Measurements from ENCODE around the gene TFPI. TPM values are rescaled to one million over a fixed set of nuclear protein-coding genes. Genes with fewer than 3 reads are reported as not detected.

The TFPI gene
- total and polyA plus RNA-seq, 3 donors from 2014 or later: 10.5 to 13.5 (median 10.5) TPM

GRCh38 chr2:187505065-187505672 lies 49.1 kb downstream of the TFPI start:
- TF ChIP-seq POLR2A (IDR thresholded peaks at IDR 0.05) (no peak), CTCF (IDR thresholded peaks at IDR 0.05) (no peak)
- intact Hi-C loops (cut with DNase I; ENCODE audit: low total_unique reads): no loop called here
- no peaks in the 10 kb centered on the region for H3K9me3 ChIP-seq
- 71 to 73% methylated on average over 3 of the region's 3 CpGs for WGBS, 2 donors
- H3K36me3 ChIP-seq (ENCODE audit: low read depth, missing control alignments): no peaks in the 10 kb centered on the region
- H3K27ac ChIP-seq: no peak overlapping the region
- no peaks in the 10 kb centered on the region for H3K4me1 ChIP-seq
- no peak overlapping the region for H3K4me3 ChIP-seq
- no peak for DNase-seq
- no peaks in the 10 kb centered on the region for H3K27me3 ChIP-seq

DNA sequence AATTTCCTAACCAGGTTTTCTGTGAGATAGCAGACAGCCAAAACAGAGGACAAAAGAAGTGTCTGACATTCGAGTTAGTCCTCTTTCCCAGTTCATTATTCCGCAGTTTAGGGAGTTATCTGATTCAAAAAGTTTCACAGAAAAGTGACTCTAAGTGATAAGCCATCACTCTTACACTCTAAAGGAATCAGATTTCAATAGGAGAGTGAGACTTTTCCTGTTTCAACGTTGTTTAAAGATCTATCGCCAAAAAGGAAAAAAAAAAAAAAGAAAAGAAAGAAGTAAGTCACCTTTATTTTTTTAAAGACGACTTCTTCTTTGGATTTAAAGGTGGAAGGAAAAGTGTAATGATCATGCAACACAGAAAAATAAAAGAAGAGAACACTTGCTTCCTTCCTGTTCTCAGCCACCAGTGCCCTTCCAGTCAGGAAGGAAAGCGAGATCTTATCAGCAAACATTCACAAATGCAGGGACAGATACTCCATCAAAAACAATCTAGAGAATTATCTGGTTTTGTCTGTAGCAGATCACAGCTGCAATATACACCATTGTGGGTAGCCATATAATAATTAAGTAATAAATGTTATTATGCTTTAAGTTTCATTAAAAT lies 49.8 kb downstream of the TFPI start:
- Histone ChIP-seq H3K9me3 (no peaks in the 10 kb centered on the region), H3K4me3 (no peak overlapping the region), H3K27ac (no peak overlapping the region), H3K4me1 (no peaks in the 10 kb centered on the region), H3K27me3 (no peaks in the 10 kb centered on the region), H3K36me3 (ENCODE audit: low read depth, missing control alignments) (no peaks in the 10 kb centered on the region)
- DNase-seq: no peak
- TF ChIP-seq CTCF (IDR thresholded peaks at IDR 0.05) (no peak), POLR2A (IDR thresholded peaks at IDR 0.05) (no peak)
- WGBS, 2 donors: 51 to 54% methylated on average over 6 of the region's 6 CpGs
- intact Hi-C loops (cut with DNase I; ENCODE audit: low total_unique reads): no loop called here

- H3K4me3 ChIP-seq: no peak overlapping the region
- DNase-seq: no peak
- H3K27ac ChIP-seq: no peak overlapping the region
- H3K36me3 ChIP-seq (ENCODE audit: low read depth, missing control alignments): no peaks in the 10 kb centered on the region
- no peaks in the 10 kb centered on the region for H3K27me3 ChIP-seq
- intact Hi-C loops (cut with DNase I; ENCODE audit: low total_unique reads): no loop called here
- TF ChIP-seq CTCF (IDR thresholded peaks at IDR 0.05) (no peak), POLR2A (IDR thresholded peaks at IDR 0.05) (no peak)
- WGBS, 2 donors: 67 to 76% methylated on average over 2 of the region's 2 CpGs
- H3K4me1 ChIP-seq: no peaks in the 10 kb centered on the region
- no peaks in the 10 kb centered on the region for H3K9me3 ChIP-seq
Observed at GRCh38 chr2:187503700-187504099, 50.5 kb downstream of the TFPI start.

DNA sequence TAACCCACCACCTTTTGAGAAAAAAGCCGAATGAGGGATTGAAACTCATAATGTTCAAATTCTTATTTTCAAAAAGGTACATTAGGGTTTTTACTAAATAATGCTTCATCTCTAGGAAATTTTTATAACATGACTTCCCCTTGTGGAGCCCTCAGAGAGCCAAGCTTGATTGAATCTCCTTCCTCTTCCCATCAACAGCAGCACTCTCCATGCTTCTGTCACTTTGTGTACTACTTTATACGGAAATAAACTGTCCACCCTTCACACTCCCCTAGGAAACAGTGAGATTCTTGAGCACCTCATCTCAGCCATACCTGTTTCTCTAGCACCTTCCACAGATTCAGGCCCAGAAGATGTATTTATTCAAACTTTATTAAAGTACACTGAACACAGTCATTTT lies 51.8 kb downstream of the TFPI start:
- no peak overlapping the region for H3K27ac ChIP-seq
- H3K9me3 ChIP-seq: no peaks in the 10 kb centered on the region
- H3K4me1 ChIP-seq: no peaks in the 10 kb centered on the region
- intact Hi-C loops (cut with DNase I; ENCODE audit: low total_unique reads): no loop called here
- no peak for TF ChIP-seq POLR2A (IDR thresholded peaks at IDR 0.05)
- no peak for TF ChIP-seq CTCF (IDR thresholded peaks at IDR 0.05)
- WGBS, 2 donors: 76 to 85% methylated on average over 2 of the region's 2 CpGs
- H3K27me3 ChIP-seq: no peaks in the 10 kb centered on the region
- H3K36me3 ChIP-seq (ENCODE audit: low read depth, missing control alignments): no peaks in the 10 kb centered on the region
- DNase-seq: no peak
- no peak overlapping the region for H3K4me3 ChIP-seq
